ENCODE results near the gene GALNT2.

Gene GALNT2

DNA sequence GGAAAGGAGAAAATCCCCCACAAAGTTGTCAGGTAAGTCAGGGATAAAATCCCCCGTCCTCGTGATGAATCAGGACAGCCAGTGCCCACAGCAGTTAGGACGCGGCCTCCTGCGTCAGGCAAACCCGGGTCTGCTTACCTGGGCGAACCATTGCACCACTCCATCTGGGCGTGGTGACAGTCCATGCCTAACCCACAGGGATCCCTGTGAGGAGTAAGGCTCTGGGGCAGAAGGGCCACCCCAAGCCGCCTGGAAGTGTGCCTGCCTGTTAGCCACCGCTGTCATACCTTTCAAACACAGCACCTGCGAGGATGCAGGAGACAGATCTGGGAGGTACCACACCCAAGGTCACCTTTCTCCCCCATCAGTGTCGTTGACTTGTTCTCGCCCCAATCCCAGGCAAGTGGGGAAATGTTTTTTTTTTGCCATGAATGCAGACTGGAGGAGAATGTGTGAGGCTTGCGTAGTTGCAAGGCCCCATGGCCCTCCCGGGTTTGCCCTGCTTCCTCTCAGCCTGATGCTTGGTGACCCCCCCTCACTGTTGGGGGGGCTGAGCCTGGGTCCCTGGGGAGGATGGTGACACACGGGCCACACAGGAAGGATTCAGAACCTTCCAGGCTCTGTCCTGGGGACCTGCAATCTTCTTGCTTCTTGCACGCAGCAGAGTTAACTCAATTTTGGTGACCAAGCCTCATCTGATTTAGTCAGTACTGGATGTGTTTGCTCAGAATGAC is 252.1 kb downstream of the GALNT2 start:
- DNase-seq (ENCODE audit: low spot score), result no peak
- no peak for TF ChIP-seq CTCF (IDR thresholded peaks at IDR 0.05; ENCODE audit: extremely low read depth, insufficient read depth, missing control alignments)
- in situ Hi-C loops (cut with MboI; ENCODE audit: low pct_unique_long_range_greater_than_20kb, low sequenced_read_pairs, unreplicated experiment), result loop anchor here (25.0 kb wide), 2 partner anchors 657 to 1057 kb away; partner anchors contain the start of gene RAB4A

GRCh38 chr1:230320804-230321203 is 253.8 kb downstream of the GALNT2 start:
- no peak for DNase-seq (ENCODE audit: low spot score)
- in situ Hi-C loops (cut with MboI; ENCODE audit: low pct_unique_long_range_greater_than_20kb, low sequenced_read_pairs, unreplicated experiment), result loop anchor here (25.0 kb wide), 2 partner anchors 659 to 1059 kb away; partner anchors contain the start of gene RAB4A
- TF ChIP-seq CTCF (IDR thresholded peaks at IDR 0.05; ENCODE audit: extremely low read depth, insufficient read depth, missing control alignments), result no peak

DNA sequence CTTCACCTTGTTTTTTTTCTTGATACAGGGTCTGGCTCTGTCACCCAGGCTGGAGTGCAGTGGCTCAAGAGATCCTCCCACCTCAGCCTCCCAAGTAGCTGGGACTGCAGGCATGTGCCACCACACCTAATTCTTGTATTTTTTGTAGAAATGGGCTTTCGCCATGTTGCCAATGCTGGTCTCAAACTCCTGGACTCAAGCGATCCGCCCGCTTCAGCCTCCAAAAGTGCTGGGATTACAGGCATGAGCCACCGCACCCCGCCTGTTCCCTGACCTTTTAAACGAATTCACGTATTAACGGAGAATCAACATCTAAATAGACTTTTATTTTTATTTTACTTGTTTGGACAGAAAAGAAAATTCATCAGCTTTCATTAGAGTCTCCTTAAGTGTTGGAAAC is 254.3 kb downstream of the GALNT2 start:
- in situ Hi-C loops (cut with MboI; ENCODE audit: low pct_unique_long_range_greater_than_20kb, low sequenced_read_pairs, unreplicated experiment), result loop anchor here (25.0 kb wide), 2 partner anchors 659 to 1059 kb away; partner anchors contain the start of gene RAB4A
- DNase-seq (ENCODE audit: low spot score), result no peak
- TF ChIP-seq CTCF (IDR thresholded peaks at IDR 0.05; ENCODE audit: extremely low read depth, insufficient read depth, missing control alignments), result no peak

DNA sequence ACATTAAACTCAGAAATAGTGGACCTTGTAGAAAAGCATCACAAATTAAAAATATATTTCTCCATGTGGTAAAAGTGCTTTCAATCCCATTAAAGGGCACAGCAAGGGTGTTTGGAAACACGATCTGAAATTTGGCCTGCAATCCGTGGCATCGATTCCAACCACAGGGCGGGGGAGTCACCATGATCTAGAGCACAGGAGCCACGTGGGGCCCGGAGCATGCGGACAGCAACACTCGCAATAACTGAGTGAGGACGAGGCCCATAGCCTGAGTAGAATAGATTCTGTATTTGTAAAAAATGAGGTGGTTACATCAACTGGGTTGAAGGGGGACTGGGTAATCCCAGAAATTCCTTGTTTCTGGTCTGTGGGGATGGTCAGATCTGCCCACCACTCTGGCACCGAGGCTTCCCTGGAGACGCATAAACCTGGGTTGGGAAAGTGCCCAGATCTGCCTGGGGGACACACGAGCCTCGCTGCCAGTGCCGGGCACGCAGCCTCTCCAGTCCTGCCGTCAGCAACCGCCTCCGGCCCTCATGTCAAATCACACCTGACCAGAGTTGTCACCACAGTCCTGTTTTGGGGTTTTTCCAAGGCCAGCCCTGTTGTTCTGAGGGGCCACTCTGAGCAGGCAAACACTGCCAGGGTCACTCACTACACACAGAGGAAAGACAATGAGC is 254.8 kb downstream of the GALNT2 start:
- in situ Hi-C loops (cut with MboI; ENCODE audit: low pct_unique_long_range_greater_than_20kb, low sequenced_read_pairs, unreplicated experiment), result loop anchor here (25.0 kb wide), 2 partner anchors 660 to 1060 kb away; partner anchors contain the start of gene RAB4A
- DNase-seq (ENCODE audit: low spot score), result no peak
- TF ChIP-seq CTCF (IDR thresholded peaks at IDR 0.05; ENCODE audit: extremely low read depth, insufficient read depth, missing control alignments), result no peak

DNA sequence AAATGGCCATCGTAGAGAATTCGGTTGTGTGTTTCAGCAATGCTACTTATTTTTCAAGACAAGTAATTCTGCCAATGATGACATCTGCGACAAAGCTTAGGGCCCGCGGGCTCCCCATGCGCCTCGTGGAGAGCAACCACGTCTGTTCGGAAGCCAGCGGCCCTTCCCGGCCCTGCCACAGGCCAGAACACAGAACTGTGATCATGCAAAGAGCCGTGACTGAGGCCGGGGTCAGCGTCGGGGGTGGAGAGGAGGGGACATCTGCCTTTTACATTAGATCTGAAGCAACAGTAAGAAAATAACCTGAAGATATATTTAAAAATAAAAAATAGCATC is 255.4 kb downstream of the GALNT2 start:
- no peak for TF ChIP-seq CTCF (IDR thresholded peaks at IDR 0.05; ENCODE audit: extremely low read depth, insufficient read depth, missing control alignments)
- DNase-seq (ENCODE audit: low spot score), result no peak
- in situ Hi-C loops (cut with MboI; ENCODE audit: low pct_unique_long_range_greater_than_20kb, low sequenced_read_pairs, unreplicated experiment), result loop anchor here (25.0 kb wide), 2 partner anchors 660 to 1060 kb away; partner anchors contain the start of gene RAB4A

GRCh38 chr1:230322967-230323547 is 256.0 kb downstream of the GALNT2 start:
- DNase-seq (ENCODE audit: low spot score), result no peak
- TF ChIP-seq CTCF (IDR thresholded peaks at IDR 0.05; ENCODE audit: extremely low read depth, insufficient read depth, missing control alignments), result no peak
- in situ Hi-C loops (cut with MboI; ENCODE audit: low pct_unique_long_range_greater_than_20kb, low sequenced_read_pairs, unreplicated experiment), result loop anchor here (25.0 kb wide), 2 partner anchors 661 to 1061 kb away; partner anchors contain the start of gene RAB4A
